GM18873 (cell line): Measurements from ENCODE around the gene CNTRL.

ENCODE experiments used
- ATAC-seq: cut with Tn5 transposase; IDR thresholded peaks from one replicate; pipeline ENCODE4 v1.9.1; 2021; ENCODE audit warnings: mild to moderate bottlenecking, moderate library complexity, moderate number of reproducible peaks; ENCODE audit not compliant: unreplicated experiment, low FRiP score

CNTRL gene

GRCh38 chr9:121225240-121225639, 150.5 kb downstream of the CNTRL start:
- no peak for ATAC-seq

DNA sequence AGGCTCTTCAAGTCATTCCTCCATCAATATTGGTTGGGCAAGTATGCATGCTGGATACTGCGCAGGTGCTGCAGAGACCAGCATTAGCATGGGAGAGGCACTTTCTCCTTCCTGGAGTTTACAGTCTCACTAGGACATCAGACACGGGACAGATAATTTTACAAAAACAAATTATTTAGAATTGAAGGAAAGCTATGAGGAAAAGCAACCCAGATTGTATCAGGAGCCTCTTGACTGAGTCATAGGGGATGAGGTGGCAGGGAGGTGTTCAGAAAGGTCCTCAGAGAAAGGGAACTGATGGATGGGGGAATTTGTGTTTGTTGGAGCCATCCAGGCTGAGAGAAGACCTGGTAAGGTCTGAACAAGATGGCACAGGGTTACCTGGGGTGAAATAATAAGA, 151.4 kb downstream of the CNTRL start:
- ATAC-seq: no peak
